Measurements from ENCODE around the gene RASSF8.

GRCh38 chr12:26062006-26062405 is 103.5 kb downstream of the RASSF8 start:
- TF ChIP-seq CTCF (conservative IDR thresholded peaks at IDR 0.05) (no peak), ZFX (IDR thresholded peaks at IDR 0.05) (no peak)
